Measurements from ENCODE around the gene COL2A1. TPM values are rescaled to one million over a fixed set of nuclear protein-coding genes. Genes with fewer than 3 reads are reported as not detected.

Gene COL2A1
- total RNA-seq, 1 experiment from 2014 or later: 211 TPM

DNA sequence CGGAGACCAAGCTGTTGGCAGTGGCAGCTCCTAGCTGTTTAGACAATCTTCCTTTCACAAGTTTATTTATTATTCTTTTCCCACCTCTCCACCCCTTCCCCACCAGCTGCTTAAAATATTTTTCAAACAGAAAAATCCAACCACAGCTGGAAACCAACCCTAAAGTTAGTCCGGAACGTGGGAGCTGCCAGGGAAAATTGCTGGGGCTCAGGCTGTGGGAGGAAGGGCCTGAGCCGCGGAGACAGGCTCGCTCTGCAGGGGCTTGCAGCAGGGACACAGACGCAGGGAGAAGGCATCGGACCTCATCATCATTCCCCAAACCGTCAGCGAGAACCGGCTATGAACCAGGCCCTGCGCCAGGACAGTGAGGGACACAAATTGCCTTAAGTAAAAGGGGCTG lies 56.9 kb downstream of the COL2A1 start:
- H3K4me1 ChIP-seq: peaks cover 14% of the 10 kb centered on the region; the same call in 1 of the 2 replicates
- H3K36me3 ChIP-seq: no peaks in the 10 kb centered on the region
- H3K9me3 ChIP-seq (replicated peaks): no peaks in the 10 kb centered on the region
- DNase-seq: peak in 1 of 2 experiments; percentile 53
- H3K4me3 ChIP-seq: no peak overlapping the region
- H3K27ac ChIP-seq: no peak overlapping the region
- peaks cover 11% of the 10 kb centered on the region; the same call in 1 of the 2 replicates for H3K27me3 ChIP-seq

DNA sequence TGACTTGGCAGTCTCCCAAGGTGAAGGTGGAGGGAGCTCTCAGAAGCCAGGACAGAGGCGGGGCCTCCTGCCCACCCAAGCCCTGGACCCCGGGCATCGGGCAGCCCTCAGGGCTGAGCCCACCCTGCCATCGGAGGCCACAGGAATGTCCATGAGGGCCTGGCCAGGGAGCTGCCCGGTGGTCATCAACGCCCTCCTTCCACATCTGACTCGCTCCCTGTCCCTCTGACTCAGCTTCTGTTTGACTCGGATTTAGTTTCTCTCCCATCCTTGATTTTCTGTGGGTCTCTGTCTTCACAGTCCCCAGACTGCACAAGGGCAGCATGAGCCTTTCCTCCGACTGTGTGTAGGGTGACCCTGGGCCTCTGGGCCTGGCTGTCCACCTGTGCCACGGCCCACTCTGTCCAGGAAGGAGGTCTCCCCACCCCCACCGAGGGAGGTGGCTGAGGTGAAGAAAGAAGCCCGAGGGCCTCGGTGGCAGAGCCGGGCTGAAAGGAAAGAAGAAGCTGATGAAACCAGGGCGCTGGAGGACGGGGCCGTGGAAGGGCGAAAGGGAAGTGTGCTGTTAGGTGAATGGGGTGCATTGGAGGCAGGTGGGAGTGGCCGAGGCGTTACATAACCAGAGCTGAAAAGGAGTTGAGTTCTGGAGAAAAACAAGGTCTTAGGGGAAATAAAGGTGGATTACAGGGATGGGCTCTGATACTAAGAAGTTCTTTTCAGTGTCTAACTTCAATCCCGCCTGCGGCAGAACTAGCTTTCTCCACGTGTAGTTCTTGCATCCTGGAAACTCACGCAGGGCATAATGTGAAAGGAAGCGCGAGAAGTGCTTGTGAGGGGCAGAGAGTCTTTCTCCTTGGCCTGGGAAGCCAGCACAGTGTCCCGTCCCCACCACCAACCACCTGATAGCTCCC lies 57.6 kb downstream of the COL2A1 start:
- no peaks in the 10 kb centered on the region for H3K36me3 ChIP-seq
- peak overlapping the region; percentile 17; the same call in 1 of the 2 replicates for H3K4me3 ChIP-seq

GRCh38 chr12:47945341-47945728 lies 58.9 kb downstream of the COL2A1 start:
- peaks cover 11% of the 10 kb centered on the region; the same call in 1 of the 2 replicates for H3K4me1 ChIP-seq
- H3K27ac ChIP-seq: no peak overlapping the region
- H3K4me3 ChIP-seq: no peak overlapping the region
- H3K36me3 ChIP-seq: no peaks in the 10 kb centered on the region
- DNase-seq: no peak
- no peaks in the 10 kb centered on the region for H3K9me3 ChIP-seq (replicated peaks)
- H3K27me3 ChIP-seq: peaks cover 11% of the 10 kb centered on the region; the same call in 1 of the 2 replicates

More for the DNA sequence above, 57.6 kb downstream of the COL2A1 start:
- DNase-seq: peak in 1 of 2 experiments; percentile 33
- H3K4me1 ChIP-seq: peaks cover 14% of the 10 kb centered on the region; the same call in 1 of the 2 replicates
- peaks cover 11% of the 10 kb centered on the region; the same call in 1 of the 2 replicates for H3K27me3 ChIP-seq
- no peaks in the 10 kb centered on the region for H3K9me3 ChIP-seq (replicated peaks)
- H3K27ac ChIP-seq: no peak overlapping the region

GRCh38 chr12:47944685-47945340 lies 59.5 kb downstream of the COL2A1 start:
- Histone ChIP-seq H3K27ac (no peak overlapping the region), H3K9me3 (replicated peaks) (no peaks in the 10 kb centered on the region), H3K4me3 (no peak overlapping the region), H3K4me1 (peaks cover 11% of the 10 kb centered on the region; the same call in 1 of the 2 replicates), H3K27me3 (peaks cover 11% of the 10 kb centered on the region; the same call in 1 of the 2 replicates), H3K36me3 (no peaks in the 10 kb centered on the region)
- no peak for DNase-seq

DNA sequence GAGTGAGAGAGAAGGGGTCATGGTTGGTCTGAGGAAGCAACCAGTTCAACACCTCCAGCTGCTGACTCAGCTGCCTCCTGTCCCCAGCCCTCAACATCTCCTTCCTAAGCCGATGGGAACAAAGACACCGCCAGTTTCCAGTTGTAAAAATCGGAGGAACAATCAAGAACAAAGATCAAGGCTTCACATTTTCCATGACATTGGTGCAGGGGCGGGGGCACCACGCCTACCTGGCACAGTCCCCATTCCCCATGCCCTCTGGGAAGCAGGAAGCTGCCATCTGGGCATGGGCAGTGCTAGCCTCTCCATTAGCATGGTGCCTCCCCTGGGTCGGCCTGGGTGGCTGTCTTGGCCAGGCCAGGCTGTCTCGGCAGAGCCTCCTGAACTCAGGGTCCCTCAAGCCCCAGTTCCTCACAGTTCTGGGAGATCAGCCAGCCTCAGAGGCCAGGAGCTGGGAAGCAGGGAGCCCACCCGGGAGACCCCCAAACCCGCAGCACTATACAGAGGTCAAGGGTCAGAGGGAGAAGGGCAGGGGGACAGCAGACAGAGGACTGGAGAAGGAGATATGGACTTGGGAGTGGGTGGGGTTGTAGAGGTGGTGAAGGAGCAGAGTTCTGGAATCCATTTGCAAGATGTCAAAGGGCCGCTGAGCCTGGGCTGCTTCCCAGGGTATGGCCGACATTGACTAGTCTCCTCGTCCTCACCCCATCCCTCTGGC lies 60.5 kb downstream of the COL2A1 start:
- H3K36me3 ChIP-seq: no peaks in the 10 kb centered on the region
- no peak overlapping the region for H3K4me3 ChIP-seq
- no peak for DNase-seq
- no peaks in the 10 kb centered on the region for H3K9me3 ChIP-seq (replicated peaks)
- peaks cover 11% of the 10 kb centered on the region; the same call in 1 of the 2 replicates for H3K27me3 ChIP-seq
- peaks cover 11% of the 10 kb centered on the region; the same call in 1 of the 2 replicates for H3K4me1 ChIP-seq
- no peak overlapping the region for H3K27ac ChIP-seq

GRCh38 chr12:47942614-47943225 lies 61.6 kb downstream of the COL2A1 start:
- peaks cover 16% of the 10 kb centered on the region; the same call in 1 of the 2 replicates for H3K4me1 ChIP-seq
- H3K27ac ChIP-seq: no peak overlapping the region
- peaks cover 11% of the 10 kb centered on the region; the same call in 1 of the 2 replicates for H3K27me3 ChIP-seq
- no peak for DNase-seq
- H3K9me3 ChIP-seq (replicated peaks): no peaks in the 10 kb centered on the region
- no peak overlapping the region for H3K4me3 ChIP-seq
- no peaks in the 10 kb centered on the region for H3K36me3 ChIP-seq

DNA sequence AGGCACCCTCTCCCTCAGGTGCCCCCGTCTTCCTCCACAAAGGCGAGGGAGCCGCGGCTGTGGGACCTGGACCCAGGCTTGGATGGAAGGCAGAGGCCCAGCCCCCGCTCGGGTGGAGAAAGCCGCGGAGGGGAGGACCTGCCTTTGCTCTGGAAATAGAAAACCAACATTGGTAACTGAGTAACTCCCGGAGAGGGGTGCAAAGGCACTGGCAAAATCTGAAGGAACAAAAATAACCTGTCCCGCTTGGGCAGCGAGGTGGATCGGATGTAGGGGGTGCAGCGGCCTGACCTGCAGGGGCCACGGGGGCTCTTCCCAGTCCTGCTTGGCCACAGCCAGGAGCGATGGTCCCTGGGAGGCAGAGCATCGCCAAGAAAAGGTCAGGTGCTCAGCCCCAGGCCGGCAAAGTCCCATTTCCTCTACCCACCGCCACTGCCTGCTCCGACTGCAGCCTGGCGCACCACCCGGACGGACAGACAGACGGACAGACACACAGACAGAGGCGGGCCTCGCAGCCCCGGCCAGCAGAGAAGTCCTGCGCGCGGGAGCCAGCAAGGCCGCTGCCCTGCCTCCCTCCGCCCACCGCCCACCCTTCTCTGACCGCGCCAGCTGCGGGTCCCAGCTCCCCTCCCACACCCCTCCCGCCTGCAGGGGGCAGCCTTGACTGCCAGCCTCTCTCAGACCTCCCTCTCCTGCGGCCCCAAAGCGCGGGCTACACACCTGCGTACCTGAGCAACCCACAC lies 62.2 kb downstream of the COL2A1 start:
- Histone ChIP-seq H3K9me3 (replicated peaks) (no peaks in the 10 kb centered on the region), H3K27ac (no peak overlapping the region), H3K27me3 (peaks cover 5% of the 10 kb centered on the region; the same call in 1 of the 2 replicates), H3K4me1 (peaks cover 11% of the 10 kb centered on the region; the same call in 1 of the 2 replicates), H3K36me3 (no peaks in the 10 kb centered on the region), H3K4me3 (no peak overlapping the region)
- DNase-seq: no peak

GRCh38 chr12:47941475-47941780 lies 62.8 kb downstream of the COL2A1 start:
- Histone ChIP-seq H3K27me3 (peaks cover 4% of the 10 kb centered on the region; the same call in 1 of the 2 replicates), H3K9me3 (replicated peaks) (no peaks in the 10 kb centered on the region), H3K36me3 (no peaks in the 10 kb centered on the region), H3K4me1 (peaks cover 6% of the 10 kb centered on the region; the same call in 1 of the 2 replicates), H3K27ac (no peak overlapping the region), H3K4me3 (no peak overlapping the region)
- DNase-seq: no peak

DNA sequence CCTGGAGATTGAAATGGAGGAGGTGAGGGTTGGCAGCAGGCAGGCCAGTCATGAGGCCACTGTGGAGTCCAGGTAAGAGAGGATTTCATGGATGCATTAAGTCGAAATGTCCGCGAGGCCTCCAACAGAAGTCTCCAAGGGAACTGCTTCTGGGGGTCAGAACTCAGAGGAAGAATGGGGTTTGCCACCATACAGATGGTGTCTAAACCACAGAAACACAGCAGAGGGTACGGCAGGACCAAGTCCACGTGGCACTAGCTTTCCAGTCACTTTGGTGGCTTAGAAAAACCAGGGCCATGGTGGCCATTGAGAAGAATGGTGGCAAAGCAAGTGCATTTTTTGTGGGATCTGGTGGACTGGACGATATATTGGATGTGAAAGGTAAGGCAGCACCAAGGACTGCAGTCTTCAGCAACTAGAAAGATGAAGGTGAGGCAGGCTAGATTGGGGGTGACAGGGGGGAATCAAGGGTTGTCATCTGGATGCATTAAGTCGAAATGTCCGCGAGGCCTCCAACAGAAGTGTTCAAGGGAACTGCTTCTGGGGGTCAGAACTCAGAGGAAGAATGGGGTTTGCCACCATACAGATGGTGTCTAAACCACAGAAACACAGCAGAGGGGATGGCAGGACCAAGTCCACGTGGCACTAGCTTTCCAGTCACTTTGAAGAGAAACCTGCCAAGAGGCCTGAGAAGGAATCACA lies 63.4 kb downstream of the COL2A1 start:
- DNase-seq: no peak
- H3K9me3 ChIP-seq (replicated peaks): no peaks in the 10 kb centered on the region
- H3K4me1 ChIP-seq: peaks cover 6% of the 10 kb centered on the region
- no peak overlapping the region for H3K4me3 ChIP-seq
- H3K27ac ChIP-seq: no peak overlapping the region
- peaks cover 4% of the 10 kb centered on the region; the same call in 1 of the 2 replicates for H3K27me3 ChIP-seq
- no peaks in the 10 kb centered on the region for H3K36me3 ChIP-seq

GRCh38 chr12:47939009-47939601 lies 65.2 kb downstream of the COL2A1 start:
- no peaks in the 10 kb centered on the region for H3K36me3 ChIP-seq
- no peak overlapping the region for H3K27ac ChIP-seq
- peaks cover 19% of the 10 kb centered on the region for H3K4me1 ChIP-seq
- no peak for DNase-seq
- no peak overlapping the region for H3K4me3 ChIP-seq
- H3K27me3 ChIP-seq: no peaks in the 10 kb centered on the region
- H3K9me3 ChIP-seq (replicated peaks): no peaks in the 10 kb centered on the region

GRCh38 chr12:47938594-47938993 lies 65.7 kb downstream of the COL2A1 start:
- no peak for DNase-seq
- H3K27ac ChIP-seq: no peak overlapping the region
- no peak overlapping the region for H3K4me3 ChIP-seq
- H3K9me3 ChIP-seq (replicated peaks): no peaks in the 10 kb centered on the region
- no peaks in the 10 kb centered on the region for H3K27me3 ChIP-seq
- H3K36me3 ChIP-seq: no peaks in the 10 kb centered on the region
- peaks cover 19% of the 10 kb centered on the region for H3K4me1 ChIP-seq

DNA sequence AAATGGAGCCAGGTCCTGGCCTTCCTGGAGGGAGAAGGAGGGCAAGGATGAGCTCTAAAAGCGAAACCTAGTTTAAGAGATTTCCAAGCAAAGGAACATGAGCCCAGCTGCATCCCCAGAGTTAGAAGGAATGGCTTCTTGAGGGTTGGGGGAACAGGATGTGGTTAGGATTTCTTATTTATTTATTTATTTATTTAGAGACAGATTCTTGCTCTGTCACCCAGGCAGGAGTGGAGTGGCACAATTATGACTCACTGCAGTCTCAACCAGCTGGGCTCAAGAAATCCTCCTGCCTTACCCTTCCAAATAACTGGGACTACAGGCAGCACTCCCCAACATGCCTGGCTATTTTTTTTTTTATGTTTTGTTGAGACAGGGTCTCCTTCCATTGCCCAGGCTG lies 66.2 kb downstream of the COL2A1 start:
- no peak for DNase-seq
- no peak overlapping the region for H3K27ac ChIP-seq
- no peak overlapping the region for H3K4me3 ChIP-seq
- peaks cover 19% of the 10 kb centered on the region for H3K4me1 ChIP-seq
- no peaks in the 10 kb centered on the region for H3K27me3 ChIP-seq
- H3K36me3 ChIP-seq: no peaks in the 10 kb centered on the region
- no peaks in the 10 kb centered on the region for H3K9me3 ChIP-seq (replicated peaks)

DNA sequence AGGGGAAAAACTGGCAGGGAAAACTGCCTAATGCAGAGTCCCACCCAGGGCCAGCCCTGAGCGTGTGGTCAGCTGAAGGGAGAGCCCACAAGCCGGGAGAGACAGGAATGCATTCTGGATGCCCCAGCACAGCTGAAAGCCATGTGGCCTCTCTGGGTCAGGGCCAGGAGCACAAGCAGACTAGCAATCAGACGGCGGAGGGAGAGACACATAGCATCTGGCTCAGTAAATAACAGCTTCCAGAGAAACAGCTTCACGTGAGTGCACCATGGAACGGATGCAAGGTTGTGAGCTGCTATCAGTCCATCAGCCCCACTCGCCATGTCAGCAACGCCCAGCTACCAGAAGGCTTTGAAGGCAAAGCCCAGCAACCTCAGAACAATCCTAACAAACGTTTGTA lies 69.1 kb downstream of the COL2A1 start:
- Histone ChIP-seq H3K4me3 (no peak overlapping the region), H3K27me3 (no peaks in the 10 kb centered on the region; the same call in 1 of the 2 replicates), H3K27ac (no peak overlapping the region), H3K4me1 (peaks cover 19% of the 10 kb centered on the region), H3K9me3 (replicated peaks) (no peaks in the 10 kb centered on the region), H3K36me3 (no peaks in the 10 kb centered on the region)
- DNase-seq: peak; percentile 74 to 80
